HCT116 (cell line): ENCODE data around the gene NEK8. TPM values are rescaled to one million over a fixed set of nuclear protein-coding genes. Genes with fewer than 3 reads are reported as not detected.

ENCODE experiments used
- ATAC-seq: fragments of 200-7000 bp; cut with Tn5 transposase; 2 replicates; pipeline ENCODE4 v1.9.1; 2020; ENCODE audit warnings: mild to moderate bottlenecking, moderate library complexity
- BruUV-seq: library from RNA; stranded (reverse); fragments of 400-500 nt; replicated peaks from 2 replicates; lab custom pipeline; 2021; lab: Mats Ljungman, UMichigan
- CTCF ChIA-PET: fragments of 300-600 bp; sonication (Branson Sonifier 250); formaldehyde crosslinking; loops from one replicate; lab custom pipeline; 2021; ENCODE audit warnings: antibody characterized with exemption; lab: Charles Lee
- POLR2A ChIA-PET: fragments of 300-600, 350-600 bp; sonication (Branson Sonifier 250); formaldehyde crosslinking; loops from one replicate; lab custom pipeline; 2021; ENCODE audit warnings: antibody characterized with exemption; lab: Charles Lee
- RAD21 ChIA-PET, 2 experiments: fragments of 300-600 bp; sonication (Branson Sonifier 250); formaldehyde crosslinking; loops; one replicate each; lab custom pipeline; 2023; ENCODE audit warnings: low total read pairs in 2 of 2; ENCODE audit not compliant: uncharacterized antibody in 2 of 2, unreplicated experiment in 2 of 2, low non-redundant PET in 1 of 2; lab: Charles Lee
- DNase-seq: peaks from one replicate; pipeline ENCODE4 v3.0.0-alpha.2; 2010; ENCODE audit warnings: low read depth, low spot score
- H2AFZ ChIP-seq: fragments of 200-600 bp; shearing (Covaris generic), sonication (generic); 2 replicates; pipeline ENCODE4 v1.6.1; 2017; ENCODE audit warnings: low read depth, mixed run types, mixed read lengths, antibody characterized with exemption, low read length; ENCODE audit not compliant: poor library complexity, severe bottlenecking
- H3K27ac ChIP-seq: 2 replicates; pipeline ENCODE4 v1.5.1; 2012; ENCODE audit warnings: low read depth, low read length
- H3K27me3 ChIP-seq: fragments of 200-600 bp; sonication (generic); 2 replicates; pipeline ENCODE4 v1.6.1; 2016; ENCODE audit warnings: mixed run types, low read length, mixed read lengths; ENCODE audit not compliant: insufficient read depth
- H3K36me3 ChIP-seq, 2 experiments: fragments of 200-500 bp in 1 of 2; fragments of 200-600 bp in 1 of 2; sonication (Bioruptor generic) in 1 of 2; sonication (generic) in 1 of 2; 2 replicates each; pipeline versions ENCODE4 v1.5.1 to v1.6.1; 2014 to 2016; ENCODE audit warnings: low read length in 2 of 2, inconsistent platforms in 1 of 2, mixed read lengths in 1 of 2, mixed run types in 1 of 2; ENCODE audit not compliant: insufficient read depth in 2 of 2, control insufficient read depth in 1 of 2
- H3K4me1 ChIP-seq, 2 experiments: fragments of 200-600 bp in 1 of 2; sonication (generic) in 1 of 2; 2 replicates each; pipeline versions ENCODE4 v1.5.1 to v1.6.1; 2012 to 2017; ENCODE audit warnings: low read length in 2 of 2, inconsistent platforms in 1 of 2, mild to moderate bottlenecking in 1 of 2, mixed read lengths in 1 of 2, mixed run types in 1 of 2, moderate library complexity in 1 of 2; ENCODE audit not compliant: insufficient read depth in 2 of 2, control insufficient read depth in 1 of 2
- H3K4me2 ChIP-seq: fragments of 200-600 bp; sonication (generic); 2 replicates; pipeline ENCODE4 v1.6.1; 2017; ENCODE audit warnings: mixed run types, low read length, mixed read lengths
- H3K4me3 ChIP-seq, 2 experiments: fragments of 200-600 bp in 1 of 2; sonication (generic) in 1 of 2; replicated peaks in 1 of 2; 2 replicates each; pipeline ENCODE4 v1.5.1; 2011 to 2016; ENCODE audit warnings: low read length in 2 of 2, control low read depth in 1 of 2, low read depth in 1 of 2, mild to moderate bottlenecking in 1 of 2, mixed read lengths in 1 of 2, mixed run types in 1 of 2
- H3K79me2 ChIP-seq: fragments of 200-600 bp; sonication (generic); 2 replicates; pipeline ENCODE4 v1.6.1; 2017; ENCODE audit warnings: mild to moderate bottlenecking, mixed run types, low read length, moderate library complexity, mixed read lengths; ENCODE audit not compliant: insufficient read depth
- H3K9ac ChIP-seq: fragments of 200-600 bp; sonication (generic); 2 replicates; pipeline ENCODE4 v1.6.1; 2016; ENCODE audit warnings: low read length, mixed read lengths
- H3K9me2 ChIP-seq: fragments of 200-600 bp; sonication (generic), shearing (Covaris generic); 2 replicates; pipeline ENCODE4 v1.6.1; 2017; ENCODE audit warnings: mixed run types, mild to moderate bottlenecking, moderate library complexity; ENCODE audit not compliant: insufficient read depth
- H3K9me3 ChIP-seq, 2 experiments: fragments of 200-500 bp in 1 of 2; fragments of 200-600 bp in 1 of 2; sonication (Bioruptor generic) in 1 of 2; sonication (generic) in 1 of 2; 2 replicates each; pipeline ENCODE4 v1.6.1; 2014 to 2017; ENCODE audit warnings: low read length in 2 of 2, mixed read lengths in 2 of 2, inconsistent platforms in 1 of 2, low read depth in 1 of 2, mild to moderate bottlenecking in 1 of 2, mixed run types in 1 of 2, moderate library complexity in 1 of 2; ENCODE audit not compliant: control insufficient read depth in 1 of 2, insufficient read depth in 1 of 2
- H4K20me1 ChIP-seq: fragments of 200-600 bp; sonication (generic), shearing (Covaris generic); 2 replicates; pipeline ENCODE4 v1.6.1; 2017; ENCODE audit warnings: mixed run types, mild to moderate bottlenecking, moderate library complexity; ENCODE audit not compliant: insufficient read depth
- ATF3 ChIP-seq: IDR thresholded peaks from 2 replicates; pipeline ENCODE4 v1.6.1; 2012
- CBX3 ChIP-seq: IDR thresholded peaks from 2 replicates; pipeline ENCODE4 v1.6.1; 2012; ENCODE audit warnings: low read depth
- CTCF ChIP-seq, 3 experiments: fragments of 200-600 bp in 1 of 3; sonication (generic) in 1 of 3; IDR thresholded peaks in 2 of 3; conservative IDR thresholded peaks in 1 of 3; 2 replicates each; pipeline ENCODE4 v1.5.1; 2012 to 2017; ENCODE audit warnings: low read depth in 2 of 3, low read length in 2 of 3, antibody characterized with exemption in 1 of 3, borderline replicate concordance in 1 of 3, control low read depth in 1 of 3, mild to moderate bottlenecking in 1 of 3, mixed read lengths in 1 of 3, mixed run types in 1 of 3, moderate library complexity in 1 of 3; ENCODE audit not compliant: insufficient read depth in 1 of 3
- EGR1 ChIP-seq: IDR thresholded peaks from 2 replicates; pipeline ENCODE4 v1.6.1; 2012; ENCODE audit warnings: low read depth
- ELF1 ChIP-seq: IDR thresholded peaks from 2 replicates; pipeline ENCODE4 v1.6.1; 2012; ENCODE audit warnings: low read depth, borderline replicate concordance
- EZH2phosphoT487 ChIP-seq: fragments of 200-600 bp; IDR thresholded peaks from 2 replicates; pipeline ENCODE4 v1.6.1; 2018; ENCODE audit warnings: antibody characterized with exemption, borderline replicate concordance
- FOSL1 ChIP-seq: IDR thresholded peaks from 2 replicates; pipeline ENCODE4 v1.6.1; 2012; ENCODE audit warnings: low read depth
- JUND ChIP-seq: IDR thresholded peaks from 2 replicates; pipeline ENCODE4 v1.6.1; 2012
- MAX ChIP-seq: IDR thresholded peaks from 2 replicates; pipeline ENCODE4 v1.6.1; 2012
- POLR2A ChIP-seq: IDR thresholded peaks from 2 replicates; pipeline ENCODE4 v1.7.0; 2011; ENCODE audit warnings: borderline replicate concordance; ENCODE audit not compliant: insufficient read depth, insufficient read length; ENCODE audit errors: extremely low read depth
- RAD21 ChIP-seq: IDR thresholded peaks from 2 replicates; pipeline ENCODE4 v1.6.1; 2012; ENCODE audit warnings: low read depth, mild to moderate bottlenecking
- REST ChIP-seq: IDR thresholded peaks from 2 replicates; pipeline ENCODE4 v1.6.1; 2012; ENCODE audit warnings: low read depth
- SIN3A ChIP-seq: IDR thresholded peaks from 2 replicates; pipeline ENCODE4 v1.6.1; 2012; ENCODE audit warnings: low read depth
- SP1 ChIP-seq: IDR thresholded peaks from 2 replicates; pipeline ENCODE4 v1.6.1; 2012; ENCODE audit warnings: low read depth
- TCF7L2 ChIP-seq: IDR thresholded peaks from 2 replicates; pipeline ENCODE4 v1.7.0; 2011; ENCODE audit warnings: borderline replicate concordance, inconsistent platforms; ENCODE audit not compliant: insufficient read depth, insufficient read length; ENCODE audit errors: extremely low read depth
- YY1 ChIP-seq: IDR thresholded peaks from 2 replicates; pipeline ENCODE4 v1.6.1; 2011; ENCODE audit warnings: low read length, low read depth, moderate library complexity, mild to moderate bottlenecking; ENCODE audit not compliant: insufficient replicate concordance; ENCODE audit errors: extremely low read depth
- ZBTB33 ChIP-seq: IDR thresholded peaks from 2 replicates; pipeline ENCODE4 v1.6.1; 2011; ENCODE audit warnings: mild to moderate bottlenecking, low read length, moderate library complexity; ENCODE audit not compliant: insufficient replicate concordance; ENCODE audit errors: extremely low read depth
- ZFX ChIP-seq: fragments of 450-650 bp; IDR thresholded peaks from 2 replicates; pipeline ENCODE4 v1.6.1; 2017
- ZNF274 ChIP-seq: fragments of 200-500 bp; sonication (Bioruptor generic); IDR thresholded peaks from 2 replicates; pipeline ENCODE4 v1.6.1; 2014; ENCODE audit warnings: mild to moderate bottlenecking, low read depth, low read length, inconsistent platforms
- intact Hi-C: fragments of 100-400 bp; cut with micrococcal nuclease; formaldehyde crosslinking; loops from 2 replicates; pipeline ENCODE4 v1.10.0; 2022
- total RNA-seq: library from RNA; stranded (reverse); gene quantifications from one replicate; pipeline ENCODE4 v1.2.1, GENCODE V29; 2021; ENCODE audit not compliant: unreplicated experiment

The NEK8 gene
- total RNA-seq, 1 experiment from 2014 or later: 7.0 TPM

GRCh38 chr17:28738680-28739384 is 10.2 kb downstream of the NEK8 start:
- CTCF ChIA-PET: no interaction called here
- H3K9ac ChIP-seq: no peak overlapping the region
- no peak for TF ChIP-seq TCF7L2
- no peak for TF ChIP-seq ZBTB33
- TF ChIP-seq FOSL1: no peak
- TF ChIP-seq ZFX: no peak
- no peak for TF ChIP-seq SP1
- no peak for TF ChIP-seq SIN3A
- no peak for TF ChIP-seq CBX3
- no peak for TF ChIP-seq ATF3
- TF ChIP-seq JUND: no peak
- TF ChIP-seq ZNF274: no peak
- no peak for TF ChIP-seq MAX
- no peak for TF ChIP-seq RAD21
- no peak for TF ChIP-seq EGR1
- no peak for TF ChIP-seq POLR2A
- TF ChIP-seq EZH2phosphoT487: no peak
- TF ChIP-seq ELF1: no peak
- TF ChIP-seq CTCF (IDR thresholded peaks at IDR 0.05 in 2 of 3, conservative IDR thresholded peaks at IDR 0.05 in 1 of 3; ENCODE audit: borderline replicate concordance in 1 of 3, insufficient read depth in 1 of 3, low read depth in 2 of 3, low read length in 2 of 3): no peak
- no peak for TF ChIP-seq YY1
- no peak for TF ChIP-seq REST
- TF ChIP-seq, all 23 proteins: peak for 0
- ChIA-PET RAD21 (no interaction called here), POLR2A (interaction anchor here (1.6 kb wide), 1 partner anchor 10 kb away, joined by 4 read pairs; the partner anchor contains the start of gene NEK8)
- no peak overlapping the region for H3K27ac ChIP-seq
- ATAC-seq (no peak), DNase-seq (no peak)
- H2AFZ ChIP-seq: no peak overlapping the region
- intact Hi-C loops: no loop called here
- no peak overlapping the region for H3K4me3 ChIP-seq
- H3K9me2 ChIP-seq: no peaks in the 10 kb centered on the region
- no peaks in the 10 kb centered on the region for H3K27me3 ChIP-seq
- no peaks in the 10 kb centered on the region for H4K20me1 ChIP-seq
- H3K36me3 ChIP-seq: no peaks in the 10 kb centered on the region
- no TSS peak for BruUV-seq
- H3K4me1 ChIP-seq: peaks cover 22 to 40% of the 10 kb centered on the region in 2 experiments
- H3K9me3 ChIP-seq: no peaks in the 10 kb centered on the region
- H3K4me2 ChIP-seq: no peak overlapping the region
- H3K79me2 ChIP-seq: no peaks in the 10 kb centered on the region
